GM10248 (cell line): ENCODE measurements around the gene HSPA12A.

Experiments used
- CTCF ChIA-PET: fragments of 300-600 bp; sonication (Branson Sonifier 250); formaldehyde crosslinking; extraction: SDS; loops from one replicate; lab custom pipeline; 2021; ENCODE audit warnings: antibody characterized with exemption; lab: Yijun Ruan, JAX
- POLR2A ChIA-PET: fragments of 350-650 bp; sonication (Branson Sonifier 250); formaldehyde crosslinking; extraction: SDS; loops from one replicate; lab custom pipeline; 2020; ENCODE audit warnings: antibody characterized with exemption; lab: Yijun Ruan, JAX
- DNase-seq: peaks from one replicate; pipeline ENCODE4 v3.0.0; 2012; ENCODE audit errors: extremely low spot score
- TF ChIP-seq, protein P1 (sequence below): IDR thresholded peaks from 2 replicates; pipeline ENCODE4 v1.5.1; 2012; ENCODE audit warnings: mild to moderate bottlenecking, low read depth; ENCODE audit errors: extremely low read depth, missing control alignments, control extremely low read depth

The HSPA12A gene

DNA sequence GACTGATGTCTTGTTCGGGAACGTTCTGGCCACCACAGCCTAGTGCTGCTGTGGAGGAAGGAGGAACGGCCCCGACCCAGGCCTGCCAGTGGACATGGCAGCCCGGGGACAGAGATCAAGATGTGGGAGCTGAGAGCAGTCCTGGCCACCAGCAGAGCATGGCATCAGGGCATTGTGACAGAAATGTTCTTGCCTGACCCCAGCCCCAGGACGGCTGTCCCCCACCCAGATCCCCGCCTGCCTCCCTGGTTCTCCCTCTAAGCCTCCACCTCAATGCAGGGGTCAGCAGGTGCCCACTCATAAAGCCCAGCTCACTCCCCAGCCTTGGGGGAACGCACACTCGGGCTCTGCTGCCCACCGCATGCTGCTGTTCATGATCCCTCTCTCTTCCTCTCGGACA, 42.9 kb upstream of the HSPA12A start:
- ChIA-PET POLR2A (no interaction called here), CTCF (interaction anchor here (7.2 to 10.5 kb wide), 2 partner anchors 13 to 387 kb away, joined by 96 to 130 read pairs; no protein-coding TSS in a partner anchor)
- TF ChIP-seq, protein P1, sequence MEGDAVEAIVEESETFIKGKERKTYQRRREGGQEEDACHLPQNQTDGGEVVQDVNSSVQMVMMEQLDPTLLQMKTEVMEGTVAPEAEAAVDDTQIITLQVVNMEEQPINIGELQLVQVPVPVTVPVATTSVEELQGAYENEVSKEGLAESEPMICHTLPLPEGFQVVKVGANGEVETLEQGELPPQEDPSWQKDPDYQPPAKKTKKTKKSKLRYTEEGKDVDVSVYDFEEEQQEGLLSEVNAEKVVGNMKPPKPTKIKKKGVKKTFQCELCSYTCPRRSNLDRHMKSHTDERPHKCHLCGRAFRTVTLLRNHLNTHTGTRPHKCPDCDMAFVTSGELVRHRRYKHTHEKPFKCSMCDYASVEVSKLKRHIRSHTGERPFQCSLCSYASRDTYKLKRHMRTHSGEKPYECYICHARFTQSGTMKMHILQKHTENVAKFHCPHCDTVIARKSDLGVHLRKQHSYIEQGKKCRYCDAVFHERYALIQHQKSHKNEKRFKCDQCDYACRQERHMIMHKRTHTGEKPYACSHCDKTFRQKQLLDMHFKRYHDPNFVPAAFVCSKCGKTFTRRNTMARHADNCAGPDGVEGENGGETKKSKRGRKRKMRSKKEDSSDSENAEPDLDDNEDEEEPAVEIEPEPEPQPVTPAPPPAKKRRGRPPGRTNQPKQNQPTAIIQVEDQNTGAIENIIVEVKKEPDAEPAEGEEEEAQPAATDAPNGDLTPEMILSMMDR: no peak

DNA sequence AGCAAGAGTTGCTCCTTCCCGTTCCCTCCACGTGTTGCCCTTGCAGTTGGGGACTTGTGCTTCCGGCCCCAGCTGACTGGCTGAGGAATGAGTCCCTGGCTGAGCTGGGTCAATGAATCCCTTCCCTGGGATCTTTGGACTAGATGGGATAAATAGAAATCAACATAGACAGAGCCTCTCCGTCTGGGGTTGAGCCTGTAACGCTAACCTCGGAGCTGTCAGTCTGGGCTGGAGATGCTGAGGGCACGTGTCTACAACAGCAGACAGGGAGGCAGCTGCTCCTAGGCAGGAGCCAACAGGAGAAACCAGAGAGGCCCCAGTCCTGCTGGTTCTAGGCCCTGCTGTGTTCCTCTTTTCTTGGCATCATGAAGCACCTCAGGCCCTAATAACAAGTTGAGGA, 42.3 kb upstream of the HSPA12A start:
- ChIA-PET CTCF (interaction anchor here (7.2 to 10.5 kb wide), 2 partner anchors 14 to 387 kb away, joined by 96 to 130 read pairs; no protein-coding TSS in a partner anchor), POLR2A (no interaction called here)
- TF ChIP-seq, protein P1: no peak
- DNase-seq: no peak

More for the DNA sequence above, 42.9 kb upstream of the HSPA12A start:
- DNase-seq: no peak

DNA sequence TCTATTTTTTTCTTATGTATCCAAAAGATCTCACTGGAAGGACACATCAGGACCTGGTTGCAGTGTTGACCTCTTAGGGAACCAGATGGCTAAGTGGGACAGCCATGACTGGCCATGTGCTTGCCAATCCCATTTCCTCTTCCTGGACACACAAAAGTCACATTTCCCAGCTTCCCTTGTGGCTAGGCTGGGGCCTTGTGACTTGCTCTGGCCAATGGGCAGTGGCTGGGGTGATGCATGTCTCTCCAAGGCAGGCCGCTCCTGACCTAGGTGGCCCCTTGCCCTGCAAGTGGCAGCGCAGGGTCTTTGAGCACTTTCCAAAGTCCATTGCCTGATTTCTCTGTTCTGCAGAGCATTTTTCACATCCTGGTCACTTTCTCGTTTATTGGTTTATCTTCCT, 41.7 kb upstream of the HSPA12A start:
- TF ChIP-seq, protein P1: no peak
- ChIA-PET CTCF (interaction anchor here (7.2 to 10.5 kb wide), 2 partner anchors 15 to 388 kb away, joined by 96 to 130 read pairs; no protein-coding TSS in a partner anchor), POLR2A (no interaction called here)
- no peak for DNase-seq

DNA sequence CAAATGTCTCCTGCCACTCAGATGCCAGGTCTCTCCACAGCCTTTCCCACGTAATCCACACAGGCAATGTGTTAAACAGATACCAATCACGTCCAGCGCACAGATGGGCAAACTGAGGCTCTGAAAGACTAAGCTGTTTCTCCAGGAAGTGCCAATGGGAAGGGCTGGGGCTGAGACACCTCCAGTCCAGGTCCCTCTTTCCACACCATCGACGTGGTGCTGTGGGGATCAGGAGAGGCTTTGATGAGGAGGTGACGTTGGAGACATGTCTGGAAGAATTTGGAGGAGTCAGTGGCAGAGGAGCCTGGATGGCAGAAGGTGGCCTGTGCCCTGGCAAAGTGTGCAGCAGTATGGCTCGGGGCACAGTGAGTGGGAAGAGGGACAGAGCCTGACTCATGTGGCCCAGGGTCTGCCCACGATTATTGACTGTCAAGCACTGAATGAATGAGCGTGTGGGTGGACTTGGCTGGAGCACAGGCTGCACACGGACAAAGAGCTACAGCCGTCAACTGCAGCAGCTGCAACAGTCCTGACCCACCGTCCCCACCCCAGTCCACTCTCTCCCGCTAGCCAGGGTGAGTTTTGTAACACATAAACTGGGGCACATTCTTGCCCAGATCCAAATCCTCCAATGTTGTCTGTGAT, 40.8 kb upstream of the HSPA12A start:
- CTCF ChIA-PET: interaction anchor here (1.3 to 10.5 kb wide), 3 partner anchors 10 to 389 kb away, joined by 3 to 130 read pairs (median 96); no protein-coding TSS in a partner anchor
- no peak for DNase-seq
- POLR2A ChIA-PET: no interaction called here

DNA sequence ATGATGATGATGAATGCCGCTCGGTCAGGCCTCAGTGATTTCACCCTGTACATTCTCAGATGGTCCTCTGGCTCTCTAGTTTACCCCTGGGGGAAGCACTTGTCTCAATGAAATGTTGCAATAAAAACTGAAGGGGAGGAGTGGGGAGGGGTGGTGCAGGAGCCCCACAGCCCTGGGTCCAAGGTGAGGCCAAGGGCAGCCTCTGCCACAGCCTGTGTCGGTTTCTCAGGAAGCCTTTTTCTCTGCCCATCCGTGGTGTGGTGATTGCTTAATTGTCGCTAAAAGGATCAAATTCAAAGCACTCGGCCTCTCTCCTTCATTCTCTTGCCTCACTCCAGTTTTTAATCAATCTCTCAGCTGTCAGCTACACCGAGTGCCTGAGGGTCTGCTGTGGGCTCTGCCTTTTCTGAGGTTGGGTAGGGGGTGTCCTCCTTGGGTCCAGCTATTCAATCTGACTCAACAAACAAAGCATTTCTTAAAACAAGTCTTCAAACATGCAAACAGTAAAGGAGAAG, 39.1 kb upstream of the HSPA12A start:
- TF ChIP-seq, protein P1: no peak

More for the DNA sequence above, 40.8 kb upstream of the HSPA12A start:
- TF ChIP-seq, protein P1: no peak

DNA sequence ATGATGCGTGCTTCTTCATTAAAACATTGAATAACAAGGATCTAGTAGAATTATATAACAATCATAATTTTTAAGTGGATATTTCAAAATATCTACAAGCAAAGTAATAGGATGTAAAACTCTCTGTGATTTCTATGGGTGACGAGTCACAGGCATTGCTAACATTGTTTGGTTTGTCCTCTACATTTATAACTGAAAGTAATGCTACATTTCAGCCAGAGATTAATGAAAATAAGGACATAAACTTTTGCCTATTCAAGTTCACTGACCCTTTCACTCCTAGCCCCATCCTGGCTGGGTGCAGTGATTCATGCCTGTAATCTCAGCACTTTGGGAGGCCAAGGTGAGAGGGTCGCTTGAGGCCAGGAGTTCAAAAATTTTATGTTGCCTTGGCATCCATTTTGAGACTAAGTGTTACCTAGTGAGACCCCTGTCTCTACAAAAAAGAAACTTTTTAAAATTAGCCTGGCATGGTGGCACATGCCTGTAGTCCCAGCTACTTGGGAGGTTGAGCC, 38.4 kb upstream of the HSPA12A start:
- POLR2A ChIA-PET: no interaction called here
- TF ChIP-seq, protein P1: no peak
- CTCF ChIA-PET: no interaction called here
- DNase-seq: no peak

More for the DNA sequence above, 39.1 kb upstream of the HSPA12A start:
- ChIA-PET CTCF (no interaction called here), POLR2A (no interaction called here)
- no peak for DNase-seq
